Medulla oblongata (tissue), 1 donor: ENCODE measurements around the gene WNT2.
"Not testable (repeated sequence)": the region's sequence is repeated elsewhere in the genome, so short reads cannot be mapped to it uniquely, and the experiment has no call there.

Experiments used
- DNase-seq: peaks from one replicate; pipeline ENCODE4 v3.0.0-alpha.2; 2015; ENCODE audit errors: extremely low spot score

The WNT2 gene

GRCh38 chr7:117308891-117309290 is 14.0 kb downstream of the WNT2 start:
- no peak for DNase-seq

- DNase-seq, result no peak
Observed at GRCh38 chr7:117302396-117302795, 20.5 kb downstream of the WNT2 start.

DNA sequence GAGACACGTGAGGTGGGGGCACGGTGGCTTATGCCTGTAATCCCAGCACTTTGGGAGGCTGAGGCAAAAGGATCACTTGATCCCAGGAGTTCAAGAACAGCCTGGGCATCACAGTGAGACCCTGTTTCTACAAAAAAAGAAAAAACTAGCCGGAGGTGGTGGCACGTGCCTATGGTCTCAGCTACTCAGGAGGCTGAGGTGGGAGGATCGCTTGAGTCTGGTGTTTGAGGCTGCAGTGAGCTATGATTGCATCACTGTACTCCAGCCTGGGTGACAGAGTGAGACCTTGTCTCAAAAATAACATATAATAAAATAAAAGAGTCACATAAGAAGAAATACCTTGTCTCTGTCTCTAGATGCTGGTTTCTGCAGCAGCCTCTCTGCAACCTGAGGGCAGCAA is 22.4 kb downstream of the WNT2 start:
- not testable (repeated sequence) for DNase-seq

GRCh38 chr7:117297606-117298005 is 25.3 kb downstream of the WNT2 start:
- no peak for DNase-seq

DNA sequence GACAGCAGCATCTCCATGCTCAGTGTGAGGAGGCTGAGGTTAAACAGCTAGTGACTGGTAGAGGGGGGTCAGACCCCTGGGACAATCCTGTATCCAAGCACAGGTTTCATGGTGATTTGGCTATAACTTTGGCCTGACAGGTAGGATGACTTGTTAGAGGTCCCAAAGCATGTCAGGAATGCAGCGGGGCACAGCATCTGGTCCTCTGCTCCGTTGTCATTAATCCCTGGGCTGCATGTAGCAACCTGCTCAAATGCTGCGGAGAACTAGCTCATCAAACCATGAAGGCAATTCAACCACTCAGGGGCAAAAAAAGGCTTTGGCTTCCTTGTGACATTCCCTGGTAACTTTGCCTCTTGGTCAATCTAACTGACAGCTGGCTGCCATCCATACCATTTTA is 26.8 kb downstream of the WNT2 start:
- no peak for DNase-seq

DNA sequence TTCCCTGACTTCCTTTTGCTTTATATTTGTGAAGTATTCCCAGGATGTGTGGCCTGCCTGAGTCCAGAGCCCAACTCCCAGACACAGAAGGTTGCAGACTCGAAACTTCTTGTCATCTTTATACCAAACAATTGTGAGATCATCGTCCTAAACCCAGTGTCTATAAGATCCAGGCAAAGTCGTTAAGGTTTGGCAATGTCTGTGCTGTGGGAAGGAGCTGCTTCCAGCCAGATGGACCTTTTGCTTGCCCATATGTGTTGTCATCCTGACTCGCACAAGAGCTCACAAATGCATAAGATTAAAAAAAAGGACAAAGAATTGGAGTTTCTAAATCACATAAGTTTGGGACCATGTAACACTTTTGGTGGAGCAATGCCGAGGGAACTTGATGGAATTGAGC is 37.0 kb downstream of the WNT2 start:
- DNase-seq, result no peak

- no peak for DNase-seq
Observed at GRCh38 chr7:117284692-117285091, 38.2 kb downstream of the WNT2 start.

DNA sequence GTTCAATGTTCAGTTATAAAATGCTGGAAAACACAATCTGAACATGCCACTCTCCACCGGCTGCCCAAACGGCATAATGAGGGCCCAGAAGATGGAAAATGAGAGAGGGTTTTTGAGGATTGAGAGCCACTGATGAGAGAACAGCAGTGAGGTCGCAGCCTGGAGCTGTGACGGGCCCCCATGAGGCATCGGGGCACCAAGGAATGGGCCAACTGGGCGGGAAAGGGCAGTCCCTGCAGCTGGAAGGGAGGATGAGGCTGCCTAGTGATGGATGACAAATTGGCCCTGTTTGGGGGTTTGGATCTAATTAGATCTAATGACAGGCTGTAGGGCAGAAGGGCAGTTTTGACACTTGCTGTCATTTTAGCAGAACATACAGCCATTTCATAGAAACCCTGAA is 39.1 kb downstream of the WNT2 start:
- no peak for DNase-seq

DNA sequence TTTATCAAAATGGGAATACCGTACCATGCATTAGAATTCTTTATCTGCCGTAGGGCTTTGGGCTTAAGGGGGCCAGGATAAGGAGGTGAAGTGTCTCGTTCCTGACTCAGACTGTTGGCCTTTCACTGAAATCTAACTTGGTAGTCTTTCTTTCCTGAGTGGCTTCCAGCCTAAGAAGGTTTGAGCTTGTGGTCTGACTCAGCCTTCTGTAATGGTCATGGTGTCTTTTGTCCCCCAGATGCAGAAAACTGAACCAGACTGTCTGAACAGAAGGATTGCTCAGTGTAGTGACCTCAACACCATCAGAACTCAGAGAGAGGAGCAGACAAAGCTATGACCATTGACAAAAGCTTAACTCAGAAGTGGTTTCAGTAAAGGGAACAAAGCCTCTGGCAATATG is 39.5 kb downstream of the WNT2 start:
- DNase-seq, result no peak

GRCh38 chr7:117282239-117282812 is 40.5 kb downstream of the WNT2 start:
- no peak for DNase-seq

DNA sequence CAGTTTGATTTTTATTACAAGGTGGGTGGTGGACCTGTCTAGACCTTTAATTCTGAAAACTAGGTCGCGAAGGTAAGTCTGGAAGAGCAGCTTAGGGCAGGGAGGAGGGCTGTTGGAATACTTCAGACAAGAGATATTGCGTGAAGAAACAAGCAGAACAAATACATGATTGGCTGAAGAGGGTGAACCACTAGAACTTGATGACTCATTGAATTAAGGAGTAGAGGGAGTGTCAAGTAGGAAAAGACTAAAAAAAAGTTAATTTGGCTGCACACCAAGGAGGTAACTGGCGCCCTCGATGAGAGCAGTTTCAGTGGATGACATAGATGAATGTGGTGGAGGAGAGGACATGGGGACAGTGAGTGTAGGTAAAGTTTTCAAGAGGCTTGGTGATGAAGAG is 41.3 kb downstream of the WNT2 start:
- no peak for DNase-seq

DNA sequence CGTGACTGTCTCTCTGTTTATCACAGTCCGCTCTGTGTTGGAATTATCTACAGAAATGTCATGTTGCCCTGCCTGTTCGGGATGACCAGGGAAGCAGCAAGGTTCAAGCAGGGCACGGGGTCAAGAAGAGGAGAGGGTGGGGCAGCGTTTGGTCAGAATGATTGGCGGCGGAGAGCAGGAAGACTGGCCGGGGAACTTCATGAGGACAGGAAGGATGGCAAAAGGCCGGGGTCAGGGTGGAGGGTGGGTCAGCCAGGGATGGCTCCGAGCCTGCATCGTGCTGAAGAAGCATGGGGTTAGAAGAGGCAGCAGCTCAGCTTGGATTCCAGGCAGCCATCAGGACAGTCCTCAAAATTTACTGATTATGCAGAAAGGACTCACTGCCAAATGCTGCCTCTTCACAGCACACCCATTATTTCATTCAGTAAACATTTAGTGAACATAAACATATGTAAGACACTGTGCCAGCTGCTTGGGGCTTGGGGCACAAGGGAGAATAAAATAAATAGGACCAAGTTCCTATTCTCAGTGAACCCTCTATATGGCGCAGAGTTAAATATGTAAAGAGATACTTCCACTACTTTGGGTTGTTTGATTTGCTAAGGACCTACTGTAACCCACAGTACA is 42.8 kb downstream of the WNT2 start:
- DNase-seq, result no peak

GRCh38 chr7:117279203-117279602 is 43.7 kb downstream of the WNT2 start:
- no peak for DNase-seq

DNA sequence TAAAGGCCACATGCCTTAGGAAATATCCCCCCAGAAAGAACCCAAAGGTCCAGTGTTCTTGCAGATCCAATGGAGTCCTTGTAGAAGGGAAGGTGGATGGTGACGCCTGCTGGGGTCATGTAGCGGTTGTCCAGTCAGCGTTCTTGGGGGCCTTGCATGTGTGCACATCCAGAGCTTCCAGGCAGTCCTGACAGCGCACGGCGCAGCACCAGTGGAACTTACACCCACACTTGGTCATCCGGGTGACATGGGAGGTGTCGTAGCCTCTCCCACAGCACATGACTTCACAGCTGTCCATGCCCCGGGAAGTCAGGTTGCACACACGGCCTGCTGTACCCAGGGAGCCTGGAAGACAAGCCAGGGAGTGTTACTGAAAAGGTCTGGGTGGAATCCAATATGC is 44.8 kb downstream of the WNT2 start:
- no peak for DNase-seq

DNA sequence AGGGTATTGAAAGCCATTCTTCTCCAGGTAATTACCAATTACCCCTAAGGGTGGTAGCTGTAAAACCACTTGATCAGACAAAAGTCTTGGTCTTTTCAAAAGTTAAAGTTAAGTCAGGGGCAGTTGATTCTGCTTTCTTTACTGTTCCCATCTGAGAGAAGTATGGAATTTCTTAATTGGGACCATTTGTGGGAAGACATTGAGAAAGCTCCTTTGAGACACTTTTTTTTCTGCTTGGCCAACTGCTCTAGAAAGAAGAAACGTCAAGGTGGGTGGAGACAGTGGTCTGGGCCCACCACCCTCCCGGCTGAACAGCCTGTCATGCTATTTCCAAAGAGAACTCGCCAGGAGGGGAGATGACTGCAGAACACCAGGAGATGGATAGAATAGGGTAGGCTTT is 45.3 kb downstream of the WNT2 start:
- DNase-seq, result no peak

- DNase-seq, result no peak
Observed at GRCh38 chr7:117274951-117275350, 47.9 kb downstream of the WNT2 start.

- DNase-seq, result no peak
Observed at GRCh38 chr7:117273814-117274225, 49.0 kb downstream of the WNT2 start.

DNA sequence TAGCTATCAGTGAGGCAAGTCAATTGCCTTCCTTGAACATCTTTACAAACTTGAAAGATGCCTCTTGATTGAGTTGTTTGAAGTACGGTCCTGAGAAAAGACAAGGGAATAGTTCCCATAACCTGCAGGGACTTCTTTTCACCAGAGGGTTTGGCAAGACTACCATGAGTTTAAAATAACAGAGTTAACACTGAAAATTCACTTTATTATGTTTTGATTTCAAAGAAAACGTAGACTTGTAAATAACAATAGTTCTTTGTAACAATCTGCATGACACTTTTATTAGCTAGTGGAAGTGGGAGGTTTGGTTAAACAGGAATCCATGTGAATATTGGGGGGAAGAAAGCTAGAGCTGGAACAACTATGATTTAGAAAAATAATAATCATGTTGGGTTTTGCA is 49.5 kb downstream of the WNT2 start:
- DNase-seq, result no peak

DNA sequence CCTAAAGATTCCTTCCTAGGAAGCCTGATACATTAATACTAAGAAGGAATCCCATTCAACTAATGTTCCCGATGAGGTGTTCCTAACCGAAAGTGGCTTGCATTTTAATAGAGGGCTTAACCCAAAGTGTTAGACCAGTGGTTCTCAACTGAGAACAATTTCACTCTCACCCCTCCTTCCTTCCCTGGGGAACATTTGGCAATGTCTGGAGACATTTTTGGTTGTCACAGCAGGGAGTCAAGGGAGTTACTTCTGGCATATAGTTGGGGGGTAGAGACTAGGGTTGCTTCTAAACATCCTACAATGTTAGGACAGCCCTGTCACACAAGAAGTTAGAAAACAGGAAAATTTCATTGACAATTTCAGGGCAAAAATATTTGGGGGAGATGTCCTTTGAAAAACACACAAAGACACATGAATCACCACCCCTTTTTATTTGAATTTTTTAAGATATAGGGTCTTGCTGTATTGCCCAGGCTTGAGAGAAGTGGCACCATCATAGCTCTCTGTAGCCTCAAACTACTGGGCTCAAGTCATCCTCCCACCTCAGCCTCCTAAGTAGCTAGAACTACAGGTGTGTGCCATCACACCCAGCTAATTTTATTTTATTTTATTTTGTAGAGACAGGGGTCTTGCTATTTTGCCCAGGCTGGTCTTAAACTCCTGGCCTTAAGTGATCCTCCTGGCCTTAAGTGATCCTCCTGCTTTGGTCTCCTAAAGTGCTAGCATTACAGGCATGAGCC is 50.7 kb downstream of the WNT2 start:
- no peak for DNase-seq

DNA sequence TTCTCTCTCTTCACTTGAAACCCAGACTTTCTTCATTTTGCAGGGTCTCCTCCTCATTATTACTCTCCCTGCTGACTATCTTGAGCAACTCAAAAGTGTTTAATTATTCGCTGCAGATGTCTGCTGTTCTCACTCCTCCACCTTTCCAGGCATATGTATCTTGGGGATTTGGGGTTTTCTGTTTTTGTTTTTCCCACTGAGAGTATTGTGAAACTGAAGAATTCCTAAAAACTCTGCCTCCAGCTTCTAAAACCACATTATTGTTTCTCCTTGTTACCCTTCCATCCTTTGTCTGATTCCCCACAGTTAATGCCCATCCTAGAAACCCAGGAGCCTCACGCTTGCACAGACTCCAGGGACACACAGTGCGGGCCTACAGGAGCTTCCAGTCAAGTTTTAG is 51.3 kb downstream of the WNT2 start:
- DNase-seq, result no peak

DNA sequence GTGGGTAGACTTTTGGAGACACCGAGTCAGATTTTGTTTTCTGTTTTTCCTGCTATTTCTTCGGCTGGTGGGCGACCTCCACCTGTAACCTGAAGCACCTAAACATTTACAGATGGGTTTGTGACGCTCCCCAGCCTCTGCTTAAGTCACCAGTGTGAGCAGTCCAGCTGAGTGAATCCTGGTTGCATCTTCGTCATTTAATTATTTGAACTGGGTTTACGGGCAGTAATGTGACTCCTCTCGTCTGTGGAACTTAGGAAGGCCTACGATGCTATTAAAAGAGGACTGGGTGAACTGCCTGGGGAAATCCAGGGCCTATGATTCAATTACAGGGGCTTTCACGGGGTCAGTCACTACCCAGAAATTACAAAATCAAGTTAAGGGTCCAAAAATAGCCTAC is 52.5 kb downstream of the WNT2 start:
- DNase-seq, result no peak

- no peak for DNase-seq
Observed at GRCh38 chr7:117269886-117270285, 53.0 kb downstream of the WNT2 start.

DNA sequence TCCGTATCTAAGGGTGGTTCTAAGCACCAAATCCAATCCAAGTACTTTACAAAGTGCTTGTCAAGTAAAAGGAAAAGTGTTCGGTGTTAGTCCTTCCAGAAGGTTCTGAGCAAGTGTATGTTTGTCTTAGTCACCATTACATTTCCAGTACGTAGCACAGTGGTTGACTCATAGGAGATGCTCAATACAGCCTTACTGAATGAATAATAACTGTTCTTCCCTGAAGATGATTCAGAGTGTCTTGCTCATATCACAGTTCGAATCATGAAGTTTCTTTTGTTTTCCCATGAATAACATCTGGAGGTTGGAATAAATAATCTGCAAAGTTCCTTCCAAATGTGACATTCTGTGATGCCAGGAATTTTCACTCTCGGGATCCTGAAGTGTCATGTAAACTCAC is 53.4 kb downstream of the WNT2 start:
- no peak for DNase-seq
